Fibroblast of peridontal ligament (primary cell): Measurements from ENCODE around the gene BLM.
"Not testable (repeated sequence)": the region's sequence is repeated elsewhere in the genome, so short reads cannot be mapped to it uniquely, and the experiment has no call there.

ENCODE experiments used
- DNase-seq: peaks from one replicate; pipeline ENCODE4 v3.0.0-alpha.2; 2010; ENCODE audit errors: extremely low read depth

Gene BLM

DNA sequence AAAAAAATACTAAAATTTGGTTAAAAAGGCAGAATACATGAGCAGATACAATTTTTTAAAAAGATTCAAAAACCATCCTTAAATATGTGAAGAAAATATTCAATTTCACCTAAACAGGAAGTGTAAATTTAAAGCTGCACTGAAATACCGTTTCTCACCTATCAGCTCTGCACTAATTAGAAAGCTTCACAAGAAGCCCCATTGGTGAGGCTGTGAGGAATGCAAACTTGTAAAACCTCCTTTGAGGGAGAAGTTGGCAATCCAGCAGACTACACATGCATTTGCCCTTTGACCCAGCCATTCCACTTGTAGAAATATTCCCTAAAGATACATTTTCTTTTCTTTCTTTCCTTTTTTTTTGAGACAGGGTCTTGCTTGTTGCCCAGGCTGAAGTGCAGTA lies 18.8 kb downstream of the BLM start:
- DNase-seq = no peak

DNA sequence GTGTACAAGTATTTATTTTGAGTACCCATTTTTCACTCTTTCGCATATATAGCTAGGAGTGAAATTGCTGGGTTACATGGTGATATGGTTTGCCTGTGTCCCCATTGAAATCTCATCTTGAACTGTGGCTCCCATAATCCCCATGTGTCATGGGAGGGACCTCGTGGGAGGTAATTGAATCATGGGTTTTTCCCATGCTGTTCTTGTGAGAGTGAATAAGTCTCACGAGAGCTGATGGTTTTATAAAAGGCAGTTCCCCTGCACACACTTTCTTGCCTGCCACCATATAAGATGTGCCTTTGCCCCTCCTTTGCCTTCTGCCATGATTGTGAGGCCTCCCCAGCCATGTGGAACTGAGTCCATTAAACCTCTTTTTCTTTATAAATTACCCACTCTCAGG lies 23.4 kb downstream of the BLM start:
- DNase-seq = not testable (repeated sequence)

GRCh38 chr15:90742087-90742486 lies 24.9 kb downstream of the BLM start:
- no peak for DNase-seq

DNA sequence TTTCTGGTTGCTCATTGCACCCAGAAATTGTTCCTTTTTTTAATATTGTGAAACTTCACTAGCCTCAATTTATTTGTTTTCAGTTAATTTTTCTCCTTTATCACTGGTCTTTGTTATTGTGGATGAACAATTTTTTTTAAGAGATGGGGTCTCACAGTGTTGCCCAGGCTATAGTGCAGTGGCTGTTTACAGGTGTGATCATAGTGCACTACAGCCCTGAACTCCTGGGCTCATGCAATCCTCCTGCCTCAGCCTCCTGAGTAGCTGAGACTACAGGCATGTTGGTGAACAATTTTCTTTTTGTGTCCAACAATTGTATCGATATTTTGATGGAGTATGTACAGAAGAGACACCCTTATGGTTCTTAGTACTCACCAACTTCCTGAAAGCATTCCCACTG lies 26.3 kb downstream of the BLM start:
- DNase-seq = no peak

- DNase-seq = no peak
Measured at GRCh38 chr15:90744759-90745402, 27.7 kb downstream of the BLM start.

DNA sequence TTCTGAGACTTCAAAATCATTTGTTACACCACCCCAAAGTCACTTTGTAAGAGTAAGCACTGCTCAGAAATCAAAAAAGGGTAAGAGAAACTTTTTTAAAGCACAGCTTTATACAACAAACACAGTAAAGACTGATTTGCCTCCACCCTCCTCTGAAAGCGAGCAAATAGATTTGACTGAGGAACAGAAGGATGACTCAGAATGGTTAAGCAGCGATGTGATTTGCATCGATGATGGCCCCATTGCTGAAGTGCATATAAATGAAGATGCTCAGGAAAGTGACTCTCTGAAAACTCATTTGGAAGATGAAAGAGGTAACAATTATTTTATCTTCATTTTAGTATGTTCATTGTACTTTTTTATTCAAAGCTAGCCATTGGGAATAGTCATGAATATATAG lies 32.6 kb downstream of the BLM start:
- no peak for DNase-seq

GRCh38 chr15:90750186-90750585 lies 33.0 kb downstream of the BLM start:
- DNase-seq = no peak

GRCh38 chr15:90751300-90751825 lies 34.2 kb downstream of the BLM start:
- DNase-seq = no peak

GRCh38 chr15:90756916-90757315 lies 39.8 kb downstream of the BLM start:
- DNase-seq = no peak

DNA sequence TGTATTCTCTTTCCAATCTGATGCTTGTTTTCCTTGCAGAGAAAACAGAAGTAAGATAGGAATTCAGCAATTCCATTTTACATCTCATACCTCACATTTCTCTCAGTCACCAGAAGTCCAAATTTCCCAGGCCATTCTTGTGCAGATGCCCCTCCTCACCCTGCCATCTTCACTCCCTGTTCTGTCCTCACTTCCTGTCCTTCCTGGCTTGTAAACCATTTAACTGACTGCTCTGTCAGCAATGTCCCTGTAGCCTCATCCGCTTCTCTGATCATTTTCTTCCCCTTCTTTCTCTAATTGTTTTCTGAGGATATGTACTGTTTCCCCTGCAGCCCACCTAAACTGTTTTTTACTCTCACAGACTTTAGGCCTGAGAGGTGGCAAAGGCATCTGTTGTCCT lies 40.3 kb downstream of the BLM start:
- DNase-seq = no peak

DNA sequence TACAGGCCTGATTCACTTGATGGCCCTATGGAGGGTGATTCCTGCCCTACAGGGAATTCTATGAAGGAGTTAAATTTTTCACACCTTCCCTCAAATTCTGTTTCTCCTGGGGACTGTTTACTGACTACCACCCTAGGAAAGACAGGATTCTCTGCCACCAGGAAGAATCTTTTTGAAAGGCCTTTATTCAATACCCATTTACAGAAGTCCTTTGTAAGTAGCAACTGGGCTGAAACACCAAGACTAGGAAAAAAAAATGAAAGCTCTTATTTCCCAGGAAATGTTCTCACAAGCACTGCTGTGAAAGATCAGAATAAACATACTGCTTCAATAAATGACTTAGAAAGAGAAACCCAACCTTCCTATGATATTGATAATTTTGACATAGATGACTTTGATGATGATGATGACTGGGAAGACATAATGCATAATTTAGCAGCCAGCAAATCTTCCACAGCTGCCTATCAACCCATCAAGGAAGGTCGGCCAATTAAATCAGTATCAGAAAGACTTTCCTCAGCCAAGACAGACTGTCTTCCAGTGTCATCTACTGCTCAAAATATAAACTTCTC lies 43.6 kb downstream of the BLM start:
- no peak for DNase-seq

GRCh38 chr15:90761629-90762028 lies 44.5 kb downstream of the BLM start:
- no peak for DNase-seq

GRCh38 chr15:90762109-90762508 lies 45.0 kb downstream of the BLM start:
- DNase-seq = peak; percentile 19

- no peak for DNase-seq
Measured at GRCh38 chr15:90763366-90764099, 46.4 kb downstream of the BLM start.

DNA sequence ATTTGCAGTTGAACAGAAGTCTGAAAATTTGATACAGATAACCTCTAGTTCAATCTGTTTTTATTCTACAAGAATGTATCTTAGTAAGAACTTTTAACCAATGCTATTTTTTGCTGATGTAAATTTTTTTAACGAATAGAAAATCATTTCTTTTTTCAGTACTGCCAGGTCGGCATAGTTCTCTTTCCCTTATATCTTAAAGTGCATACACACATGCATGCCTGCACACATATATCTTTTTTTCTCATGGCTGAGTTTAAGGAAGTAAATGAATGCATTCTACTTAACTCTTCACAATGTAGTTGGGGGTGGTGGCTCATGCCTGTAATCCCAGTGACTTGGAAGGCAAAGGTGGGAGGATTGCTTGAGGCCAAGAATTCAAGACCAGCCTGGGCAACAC lies 48.4 kb downstream of the BLM start:
- no peak for DNase-seq

GRCh38 chr15:90765966-90766365 lies 48.8 kb downstream of the BLM start:
- DNase-seq = no peak

DNA sequence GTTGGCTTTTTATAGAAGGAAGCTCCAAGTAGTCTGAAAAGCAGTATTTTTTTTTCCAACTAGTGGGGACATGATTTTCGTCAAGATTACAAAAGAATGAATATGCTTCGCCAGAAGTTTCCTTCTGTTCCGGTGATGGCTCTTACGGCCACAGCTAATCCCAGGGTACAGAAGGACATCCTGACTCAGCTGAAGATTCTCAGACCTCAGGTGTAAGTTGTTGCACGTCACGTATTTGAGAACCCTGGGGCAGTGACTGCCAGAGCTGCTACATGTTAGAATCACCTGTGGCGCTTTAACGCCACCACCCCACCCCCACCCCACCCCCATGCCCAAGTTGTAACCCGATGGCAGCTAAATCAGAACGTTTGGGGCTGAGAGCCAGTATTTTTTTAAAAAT lies 52.2 kb downstream of the BLM start:
- no peak for DNase-seq

DNA sequence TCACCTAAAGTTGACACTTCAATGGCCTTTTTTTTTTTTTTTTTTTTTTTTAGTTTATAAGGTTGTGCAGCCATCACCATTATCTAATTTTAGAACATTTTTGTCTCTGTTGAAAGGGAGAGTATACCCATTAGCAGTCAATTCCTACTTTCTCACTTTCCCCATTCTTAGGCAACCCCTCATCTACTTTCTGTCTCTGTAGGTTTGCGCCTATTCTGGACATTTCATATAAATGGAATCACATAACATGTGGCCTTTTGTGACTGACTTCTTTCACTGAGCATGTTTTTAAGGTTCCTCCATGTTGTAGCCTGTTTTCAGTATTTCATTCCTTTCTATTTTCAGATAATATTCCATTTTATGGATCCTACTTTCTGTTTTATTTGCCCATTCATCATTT lies 56.3 kb downstream of the BLM start:
- no peak for DNase-seq

GRCh38 chr15:90774731-90775514 lies 57.8 kb downstream of the BLM start:
- DNase-seq = peak; percentile 44

GRCh38 chr15:90780916-90781315 lies 63.8 kb downstream of the BLM start:
- DNase-seq = no peak

GRCh38 chr15:90782442-90782841 lies 65.3 kb downstream of the BLM start:
- no peak for DNase-seq

DNA sequence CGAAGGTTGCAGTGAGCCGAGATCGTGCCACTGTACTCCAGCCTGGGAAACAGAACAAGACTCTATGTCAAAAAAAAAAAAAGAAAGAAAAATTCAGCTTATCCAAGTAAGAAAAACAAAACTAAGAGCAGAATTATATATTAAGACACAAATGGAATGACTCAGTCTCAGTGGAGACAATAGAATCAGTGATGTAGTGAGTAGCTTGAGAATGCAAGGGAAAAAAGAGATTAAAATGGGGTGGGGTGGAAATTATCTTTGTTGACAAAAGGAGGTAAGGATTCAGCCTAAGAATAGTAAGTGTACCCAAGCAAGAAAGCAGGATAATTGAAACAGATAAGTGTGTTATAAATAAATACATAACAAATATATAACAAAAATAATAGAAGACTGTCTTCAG lies 70.7 kb downstream of the BLM start:
- DNase-seq = no peak
